ENCODE results near the gene GH1.
"Not testable (repeated sequence)": the region's sequence is repeated elsewhere in the genome, so short reads cannot be mapped to it uniquely, and the experiment has no call there.

GH1 gene

DNA sequence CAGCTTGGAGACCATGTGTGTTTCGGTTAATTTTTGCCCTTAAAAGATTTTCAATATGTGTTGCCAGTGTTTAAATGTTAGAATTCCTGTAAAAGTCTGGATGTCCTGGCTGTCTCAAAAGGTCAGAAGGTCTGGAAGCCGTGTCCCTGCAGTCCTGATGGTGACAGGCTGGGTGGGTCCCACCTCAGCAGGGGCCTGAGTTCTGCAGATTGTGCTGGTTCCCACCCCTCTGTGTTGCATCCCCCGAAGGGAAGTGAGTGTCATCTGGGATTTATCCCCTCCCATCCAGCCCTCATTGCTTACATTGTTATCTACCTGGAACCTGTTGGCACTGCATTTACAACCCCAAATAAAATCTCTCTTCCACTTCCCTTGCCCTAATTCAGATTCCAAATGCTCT lies 24.6 kb downstream of the GH1 start:
- DNase-seq = not testable (repeated sequence)

GRCh38 chr17:63892316-63893037 lies 26.2 kb downstream of the GH1 start:
- not testable (repeated sequence) for DNase-seq

GRCh38 chr17:63889026-63889848 lies 29.4 kb downstream of the GH1 start:
- not testable (repeated sequence) for DNase-seq

DNA sequence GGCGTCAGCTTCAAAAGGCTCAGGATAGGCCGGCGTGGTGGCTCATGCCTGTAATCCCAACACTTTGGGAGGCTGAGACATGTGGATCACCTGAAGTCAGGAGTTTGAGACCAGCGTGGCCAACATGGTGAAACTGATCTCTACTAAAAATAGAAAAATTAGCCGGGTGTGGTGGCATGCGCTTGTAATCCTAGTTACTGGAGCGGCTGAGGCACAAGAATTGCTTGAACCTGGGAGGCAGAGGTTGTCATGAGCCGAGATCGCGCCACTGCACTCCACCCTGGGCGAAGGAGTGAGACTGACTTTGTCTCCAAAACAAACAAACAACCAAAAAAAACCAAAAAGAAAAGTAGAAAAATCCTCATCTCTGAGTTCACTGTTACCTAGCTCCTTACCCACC lies 33.5 kb downstream of the GH1 start:
- not testable (repeated sequence) for DNase-seq

- not testable (repeated sequence) for DNase-seq
These were observed 36.0 kb downstream of the GH1 start for GRCh38 chr17:63882626-63883126.

DNA sequence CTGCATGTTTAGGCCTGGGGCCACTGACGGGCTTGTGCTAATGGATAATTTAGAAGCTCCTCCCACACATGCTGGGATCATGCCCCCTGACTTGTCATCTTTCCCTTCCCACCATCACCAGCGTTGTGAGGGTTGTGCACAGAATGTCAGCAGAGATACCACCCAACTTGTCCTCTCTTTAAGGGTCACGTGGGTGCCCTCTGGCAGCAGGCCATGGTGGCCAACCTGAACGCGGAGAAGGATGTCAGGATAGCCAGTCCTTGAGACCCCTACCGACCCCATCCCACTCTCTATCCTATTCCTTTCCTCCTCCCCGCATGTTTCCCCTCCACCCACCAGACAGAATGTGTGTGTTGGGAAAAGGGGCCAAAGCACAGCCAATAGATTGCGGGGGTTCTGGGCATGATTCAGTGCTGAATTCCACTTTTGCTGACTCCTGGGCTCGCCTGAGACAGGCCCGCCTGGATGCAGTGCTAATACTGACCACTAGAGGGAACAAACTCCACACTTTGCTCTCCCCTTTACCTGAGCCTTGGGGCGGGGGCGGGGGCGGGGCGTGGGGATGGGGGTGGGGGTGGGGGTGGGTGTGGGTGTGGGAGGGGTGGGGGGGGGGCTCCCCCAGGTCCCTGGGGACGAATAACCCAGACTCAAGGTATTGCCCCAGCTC lies 36.6 kb downstream of the GH1 start, which contains the start of gene GH2:
Gene GH2, minus strand, starts transcription at position 10 of the 667 bp plus-strand sequence. CDS start 143 bp downstream, outside the sequence.
- DNase-seq = peak; percentile 76

GRCh38 chr17:63881337-63881736 lies 37.3 kb downstream of the GH1 start:
- not testable (repeated sequence) for DNase-seq

DNA sequence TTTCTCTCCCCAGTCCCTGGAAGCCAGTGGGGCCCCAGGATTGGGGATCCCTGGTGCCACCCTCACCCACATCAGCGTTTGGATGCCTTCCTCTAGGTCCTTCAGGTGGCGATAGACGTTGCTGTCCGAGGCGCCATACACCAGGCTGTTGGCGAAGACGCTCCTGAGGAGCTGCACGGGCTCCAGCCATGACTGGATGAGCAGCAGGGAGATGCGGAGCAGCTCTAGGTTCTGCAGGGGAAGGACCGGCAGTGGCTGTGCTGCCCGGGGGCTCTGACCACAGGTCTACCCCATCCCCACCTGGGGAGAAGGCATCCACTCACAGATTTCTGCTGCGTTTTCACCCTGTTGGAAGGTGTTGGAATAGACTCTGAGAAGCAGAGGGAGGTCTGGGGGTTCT lies 37.9 kb downstream of the GH1 start:
- no peak for DNase-seq

DNA sequence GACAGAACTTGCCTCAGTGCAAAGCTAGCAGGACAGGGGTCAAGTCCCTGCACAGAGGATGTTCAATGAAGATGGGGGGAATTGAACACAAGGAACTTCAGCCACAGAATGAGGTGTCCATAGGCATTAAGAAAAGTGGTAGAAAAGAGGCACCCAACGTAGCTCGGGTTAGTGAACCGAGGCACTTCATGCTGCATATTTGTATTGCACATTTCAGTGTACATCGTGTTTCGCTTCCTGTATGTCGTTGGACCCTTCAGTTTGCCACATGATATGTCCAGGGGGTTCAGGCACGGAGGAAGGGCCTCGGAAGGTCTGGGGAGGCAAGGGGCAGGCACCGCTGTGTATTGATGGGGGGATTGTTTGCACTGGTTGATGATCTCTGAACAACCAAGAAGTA lies 40.2 kb downstream of the GH1 start:
- DNase-seq = not testable (repeated sequence)

GRCh38 chr17:63874693-63875092 lies 43.9 kb downstream of the GH1 start:
- DNase-seq = not testable (repeated sequence)

GRCh38 chr17:63874061-63874626 lies 44.5 kb downstream of the GH1 start:
- DNase-seq = not testable (repeated sequence)

- DNase-seq = not testable (repeated sequence)
These were observed 45.1 kb downstream of the GH1 start, which contains the start of gene CSH2 for GRCh38 chr17:63873577-63873976. Gene CSH2, minus strand, starts transcription at chr17:63873677. Its CDS starts 63 bp downstream, at chr17:63873614.

DNA sequence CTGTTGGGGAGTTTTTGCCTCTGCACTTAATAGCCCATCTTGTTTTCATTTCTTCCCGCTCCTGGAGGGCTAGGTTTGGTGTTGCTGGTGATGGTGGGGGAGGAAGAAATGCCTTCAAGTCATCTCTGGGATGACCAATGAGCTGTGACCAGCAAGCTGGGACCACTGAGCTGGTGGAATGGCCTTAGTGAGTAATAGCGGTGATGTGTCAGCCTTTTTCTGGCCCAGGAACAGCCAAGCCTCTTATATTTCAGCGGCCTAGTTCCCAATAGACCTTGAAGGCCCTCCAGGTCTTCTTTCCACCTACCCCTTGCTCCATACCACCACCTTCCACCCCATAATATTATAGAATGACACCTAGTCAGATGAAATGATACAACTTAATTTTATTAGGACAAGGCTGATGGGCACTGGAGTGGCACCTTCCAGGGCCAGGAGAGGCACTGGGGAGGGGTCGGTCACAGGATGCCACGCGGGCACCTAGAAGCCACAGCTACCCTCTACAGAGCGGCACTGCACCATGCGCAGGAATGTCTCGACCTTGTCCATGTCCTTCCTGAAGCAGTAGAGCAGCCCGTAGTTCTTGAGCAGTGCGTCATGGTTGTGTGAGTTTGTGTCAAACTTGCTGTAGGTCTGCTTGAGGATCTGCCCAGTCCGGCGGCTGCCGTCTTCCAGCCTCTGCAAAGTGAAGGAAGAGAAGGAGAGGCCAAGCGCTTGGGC lies 46.8 kb downstream of the GH1 start:
- DNase-seq = not testable (repeated sequence)

- DNase-seq = not testable (repeated sequence)
These were observed 48.4 kb downstream of the GH1 start for GRCh38 chr17:63870292-63870665.

- DNase-seq = not testable (repeated sequence)
These were observed 48.9 kb downstream of the GH1 start for GRCh38 chr17:63869491-63870291.

Measured in activated CD4-positive, alpha-beta T cell treated with anti-CD3 and anti-CD28 coated beads for 48 hours (primary cell).